PC-3 (cell line): ENCODE data around the gene RHBDD2.

Experiments used
- EZH2 ChIP-seq: fragments of 300-600 bp; sonication (generic); IDR thresholded peaks from one replicate; pipeline ENCODE4 v1.6.1; 2017; ENCODE audit warnings: antibody characterized with exemption, mild to moderate bottlenecking, low read length; ENCODE audit not compliant: unreplicated experiment
- EZH2phosphoT487 ChIP-seq: fragments of 300-600 bp; sonication (generic); IDR thresholded peaks from 2 replicates; pipeline ENCODE4 v1.6.1; 2018; ENCODE audit warnings: mild to moderate bottlenecking, antibody characterized with exemption, low read length, borderline replicate concordance
- TF ChIP-seq, protein P1 (sequence below): fragments of 300-600 bp; sonication (generic); conservative IDR thresholded peaks from 2 replicates; pipeline ENCODE4 v1.5.1; 2017; ENCODE audit warnings: antibody characterized with exemption, low read depth, mild to moderate bottlenecking, low read length

DNA sequence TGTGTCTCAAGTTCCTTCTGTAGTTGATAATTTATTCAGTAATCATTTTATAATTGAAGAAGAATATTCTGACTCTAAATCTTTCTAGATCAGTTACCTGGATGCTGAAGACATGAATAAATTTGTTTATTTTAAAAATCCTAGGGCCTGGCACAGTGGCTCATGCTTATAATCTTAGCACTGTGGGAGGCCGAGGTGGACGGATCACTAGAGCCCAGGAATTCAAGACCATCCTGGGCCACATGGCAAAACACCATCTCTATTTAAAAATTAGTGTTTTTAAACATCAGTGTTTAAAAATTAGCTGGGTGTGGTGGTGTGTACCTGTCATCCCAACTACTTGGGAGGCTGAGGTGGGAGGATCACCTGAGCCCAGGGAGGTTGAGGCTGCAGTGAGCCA is 45.4 kb downstream of the RHBDD2 start:
- TF ChIP-seq, protein P1, sequence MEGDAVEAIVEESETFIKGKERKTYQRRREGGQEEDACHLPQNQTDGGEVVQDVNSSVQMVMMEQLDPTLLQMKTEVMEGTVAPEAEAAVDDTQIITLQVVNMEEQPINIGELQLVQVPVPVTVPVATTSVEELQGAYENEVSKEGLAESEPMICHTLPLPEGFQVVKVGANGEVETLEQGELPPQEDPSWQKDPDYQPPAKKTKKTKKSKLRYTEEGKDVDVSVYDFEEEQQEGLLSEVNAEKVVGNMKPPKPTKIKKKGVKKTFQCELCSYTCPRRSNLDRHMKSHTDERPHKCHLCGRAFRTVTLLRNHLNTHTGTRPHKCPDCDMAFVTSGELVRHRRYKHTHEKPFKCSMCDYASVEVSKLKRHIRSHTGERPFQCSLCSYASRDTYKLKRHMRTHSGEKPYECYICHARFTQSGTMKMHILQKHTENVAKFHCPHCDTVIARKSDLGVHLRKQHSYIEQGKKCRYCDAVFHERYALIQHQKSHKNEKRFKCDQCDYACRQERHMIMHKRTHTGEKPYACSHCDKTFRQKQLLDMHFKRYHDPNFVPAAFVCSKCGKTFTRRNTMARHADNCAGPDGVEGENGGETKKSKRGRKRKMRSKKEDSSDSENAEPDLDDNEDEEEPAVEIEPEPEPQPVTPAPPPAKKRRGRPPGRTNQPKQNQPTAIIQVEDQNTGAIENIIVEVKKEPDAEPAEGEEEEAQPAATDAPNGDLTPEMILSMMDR = no peak
- no peak for TF ChIP-seq EZH2
- TF ChIP-seq EZH2phosphoT487 = no peak
